Thymus (tissue), 11 donors: ENCODE measurements around the gene TAF1A. TPM values are rescaled to one million over a fixed set of nuclear protein-coding genes. Genes with fewer than 3 reads are reported as not detected.
"Not testable (repeated sequence)": the region's sequence is repeated elsewhere in the genome, so short reads cannot be mapped to it uniquely, and the experiment has no call there.

Source experiments
- DNase-seq, 9 donors: peaks; one replicate each; pipeline ENCODE4 v3.0.0-alpha.2; 2013; ENCODE audit warnings: low spot score in 9 of 9, low read depth in 6 of 9, missing footprints in 1 of 9
- H3K27ac ChIP-seq, 2 donors: one replicate each; pipeline ENCODE4 v1.5.1; 2013; ENCODE audit warnings: control low read depth in 1 of 2, low read depth in 1 of 2, low read length in 1 of 2, mild to moderate bottlenecking in 1 of 2, moderate library complexity in 1 of 2
- H3K27me3 ChIP-seq, 2 donors: one replicate each; pipeline ENCODE4 v1.5.1; 2013; ENCODE audit warnings: low read length in 1 of 2; ENCODE audit not compliant: control insufficient read depth in 2 of 2, insufficient read depth in 1 of 2
- H3K36me3 ChIP-seq, 2 donors: one replicate each; pipeline ENCODE4 v1.5.1; 2013; ENCODE audit warnings: low read length in 1 of 2, mild to moderate bottlenecking in 1 of 2, moderate library complexity in 1 of 2; ENCODE audit not compliant: control insufficient read depth in 2 of 2, insufficient read depth in 2 of 2
- H3K4me1 ChIP-seq, 2 donors: one replicate each; pipeline ENCODE4 v1.5.1; 2013; ENCODE audit warnings: low read length in 2 of 2; ENCODE audit not compliant: control insufficient read depth in 2 of 2, insufficient read depth in 2 of 2
- H3K4me3 ChIP-seq, 2 donors: one replicate each; pipeline ENCODE4 v1.5.1; 2013; ENCODE audit warnings: low read length in 2 of 2, control low read depth in 1 of 2, mild to moderate bottlenecking in 1 of 2
- H3K9me3 ChIP-seq, 2 donors: one replicate each; pipeline ENCODE4 v1.5.1; 2013; ENCODE audit warnings: low read length in 1 of 2, mild to moderate bottlenecking in 1 of 2; ENCODE audit not compliant: control insufficient read depth in 2 of 2, insufficient read depth in 1 of 2
- WGBS: extraction: QIAGEN DNeasy Blood & Tissue Kit; methylation state at CpG from one replicate; pipeline ENCODE4 v1.1.7; 2013; 5-methylcytosine and 5-hydroxymethylcytosine counted together
- polyA plus RNA-seq: library from polyadenylated mRNA; stranded (reverse); fragments of 200-250 nt; gene quantifications from one replicate; pipeline ENCODE4 v1.2.3, GENCODE V29; 2013
- total RNA-seq: library from RNA; stranded (reverse); fragments of 120-200 nt; gene quantifications from one replicate; pipeline ENCODE4 v1.2.4, GENCODE V29; 2013
- donor health status: healthy.

The TAF1A gene
- total and polyA plus RNA-seq, 2 donors, result 2.9 to 8.5 TPM

DNA sequence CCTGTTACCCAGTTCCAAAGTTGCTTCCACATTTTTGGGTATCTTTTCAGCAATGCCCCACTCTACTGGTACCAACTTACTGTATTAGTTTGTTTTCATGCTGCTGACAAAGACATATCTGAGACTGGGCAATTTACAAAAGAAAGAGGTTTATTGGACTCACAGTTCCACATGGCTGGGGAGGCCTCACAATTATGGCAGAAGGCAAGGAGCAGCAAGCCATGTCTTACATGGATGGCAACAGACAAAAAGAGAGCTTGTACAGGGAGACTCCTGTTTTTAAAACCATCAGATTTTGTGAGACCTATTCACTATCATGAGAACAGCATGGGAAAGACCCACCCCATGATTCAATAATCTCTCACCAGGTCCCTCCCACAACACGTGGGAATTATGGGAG is 19.4 kb upstream of the TAF1A start:
- not testable (repeated sequence) for H3K4me1 ChIP-seq, H3K27ac ChIP-seq, H3K27me3 ChIP-seq, H3K4me3 ChIP-seq, DNase-seq, H3K9me3 ChIP-seq, H3K36me3 ChIP-seq
- WGBS, result 67% methylated on average over 1 of the region's 1 CpG

DNA sequence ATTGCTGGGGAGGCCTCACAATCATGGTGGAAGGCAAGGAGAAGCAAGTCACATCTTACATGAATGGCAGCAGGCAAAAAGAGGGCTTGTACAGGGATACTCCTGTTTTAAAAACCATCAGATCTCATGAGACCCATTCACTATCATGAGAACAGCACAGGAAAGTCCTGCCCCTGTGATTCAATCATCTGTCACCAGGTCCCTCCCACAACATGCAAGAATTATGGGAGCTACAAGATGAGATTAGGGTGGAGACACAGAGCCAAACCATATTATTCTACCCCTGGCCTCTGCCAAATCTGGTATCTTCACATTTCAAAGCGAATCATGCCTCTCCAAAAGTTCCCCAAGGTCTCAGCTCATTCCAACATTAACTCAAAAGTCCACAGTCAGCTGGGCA is 17.0 kb upstream of the TAF1A start:
- 91% methylated on average over 1 of the region's 1 CpG for WGBS
- no peak overlapping the region for H3K27ac ChIP-seq
- H3K4me1 ChIP-seq, result no peaks in the 10 kb centered on the region
- no peaks in the 10 kb centered on the region for H3K36me3 ChIP-seq
- no peak for DNase-seq
- H3K9me3 ChIP-seq, result no peaks in the 10 kb centered on the region
- no peaks in the 10 kb centered on the region for H3K27me3 ChIP-seq
- no peak overlapping the region for H3K4me3 ChIP-seq

DNA sequence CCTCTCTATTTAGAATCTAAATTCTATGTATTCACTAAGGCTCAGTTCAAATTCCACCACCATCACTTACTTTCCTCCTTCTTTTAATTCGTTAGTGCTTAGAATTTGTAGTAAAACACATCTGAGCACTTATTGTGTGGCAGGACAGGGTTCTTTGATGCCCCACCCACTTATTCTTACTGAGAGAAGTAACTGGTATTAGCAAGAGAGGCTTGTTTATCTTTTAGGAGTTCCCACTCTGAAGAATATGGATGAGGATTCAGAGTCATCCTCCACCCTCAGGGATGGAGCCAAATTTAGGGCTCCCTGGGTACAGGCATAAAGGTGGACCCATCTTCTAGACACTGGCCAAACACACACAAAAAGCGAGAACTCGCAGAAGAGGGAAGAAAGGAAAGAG is 11.5 kb upstream of the TAF1A start:
- no peak for DNase-seq
- Histone ChIP-seq H3K36me3 (no peaks in the 10 kb centered on the region), H3K9me3 (no peaks in the 10 kb centered on the region), H3K27ac (no peak overlapping the region), H3K4me3 (no peak overlapping the region), H3K27me3 (no peaks in the 10 kb centered on the region), H3K4me1 (no peaks in the 10 kb centered on the region)
- 94% methylated on average over 3 of the region's 3 CpGs for WGBS

DNA sequence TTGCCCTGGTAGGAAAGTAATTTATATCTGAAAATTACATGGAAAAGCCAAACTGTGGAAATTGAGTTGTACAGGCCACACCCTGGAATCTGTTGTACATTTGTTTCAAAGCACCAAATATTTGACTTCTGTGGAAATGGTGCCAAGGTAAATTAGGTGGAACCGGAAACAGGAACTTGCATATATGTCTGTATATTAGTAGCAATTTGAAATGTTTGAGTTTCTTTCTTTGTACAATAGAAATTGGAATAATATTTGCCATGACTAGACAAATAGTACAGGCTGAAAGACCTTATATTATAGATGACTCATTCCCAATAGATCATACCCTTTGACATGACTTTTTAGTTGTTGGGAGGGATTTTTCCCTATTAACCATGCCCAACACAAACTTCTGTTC is 10.5 kb upstream of the TAF1A start:
- H3K4me1 ChIP-seq, result no peaks in the 10 kb centered on the region
- H3K27me3 ChIP-seq, result no peaks in the 10 kb centered on the region
- H3K36me3 ChIP-seq, result no peaks in the 10 kb centered on the region
- no peak overlapping the region for H3K4me3 ChIP-seq
- no peak overlapping the region for H3K27ac ChIP-seq
- no peak for DNase-seq
- no peaks in the 10 kb centered on the region for H3K9me3 ChIP-seq
- WGBS, result 91% methylated on average over 1 of the region's 1 CpG

DNA sequence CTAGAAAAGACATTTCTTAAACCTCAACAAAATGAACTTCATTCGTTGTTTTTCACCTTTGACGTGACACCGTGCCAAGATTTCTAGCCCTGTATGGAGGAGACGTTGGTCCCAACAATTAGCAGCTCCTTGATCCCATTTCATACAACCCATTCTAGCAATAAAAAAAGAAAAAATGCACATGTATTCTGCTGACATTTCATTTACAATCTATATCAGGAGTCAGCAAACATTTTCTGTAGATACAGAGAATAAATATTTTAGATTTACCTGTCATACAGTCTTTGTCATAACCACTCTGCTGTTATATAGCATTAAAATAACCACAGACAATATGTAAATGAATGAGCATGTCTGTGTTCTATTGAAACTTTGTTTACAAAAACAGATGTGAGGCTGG is 7.0 kb upstream of the TAF1A start:
- Histone ChIP-seq H3K4me1 (no peaks in the 10 kb centered on the region), H3K27ac (no peak overlapping the region), H3K36me3 (no peaks in the 10 kb centered on the region), H3K4me3 (no peak overlapping the region), H3K27me3 (peaks cover 0 to 3% of the 10 kb centered on the region in 2 donors), H3K9me3 (no peaks in the 10 kb centered on the region)
- no peak for DNase-seq
- WGBS, result 98% methylated on average over 4 of the region's 4 CpGs

DNA sequence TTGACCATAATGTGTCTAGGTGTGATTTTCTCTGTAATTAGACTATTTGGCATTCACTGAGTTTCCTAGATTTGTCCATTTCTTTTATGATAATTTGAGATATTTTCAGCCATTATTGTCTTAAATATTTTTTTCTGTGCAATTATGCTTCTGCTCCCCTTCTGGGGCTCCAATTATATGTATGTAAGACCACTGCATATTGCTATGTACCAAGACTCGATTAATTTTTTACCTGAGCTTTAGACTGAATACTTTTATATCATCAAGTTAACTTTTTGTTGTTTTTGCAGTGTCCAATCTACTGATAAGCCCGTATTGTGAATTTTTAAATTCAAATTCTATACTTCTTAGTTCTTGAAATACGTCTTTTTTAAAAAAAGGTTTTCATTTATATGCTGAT is 5.1 kb upstream of the TAF1A start:
- Histone ChIP-seq H3K4me1 (peaks cover 4 to 7% of the 10 kb centered on the region in 2 donors), H3K9me3 (no peaks in the 10 kb centered on the region), H3K36me3 (no peaks in the 10 kb centered on the region), H3K27ac (no peak overlapping the region), H3K4me3 (no peak overlapping the region), H3K27me3 (peaks cover 0 to 3% of the 10 kb centered on the region in 2 donors)
- 94% methylated on average over 3 of the region's 3 CpGs for WGBS
- DNase-seq, result no peak

DNA sequence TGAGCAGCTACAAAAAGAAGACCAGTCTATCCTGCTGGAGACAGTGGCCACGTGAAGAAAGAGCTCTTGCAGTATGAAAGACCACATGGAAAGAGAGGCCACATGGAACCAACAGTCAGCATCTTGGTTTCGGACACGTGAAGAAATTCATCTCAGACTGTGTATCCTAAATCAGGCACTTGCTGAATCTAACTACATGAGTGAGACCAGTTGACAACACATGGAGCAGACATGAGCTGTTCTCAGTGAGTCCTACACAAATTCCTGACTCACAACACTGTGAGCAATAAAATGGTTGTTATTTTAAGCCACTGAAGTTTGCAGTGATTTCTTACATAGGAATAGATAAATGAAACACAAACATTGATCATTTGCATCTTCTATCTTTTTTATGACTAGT is 2.4 kb upstream of the TAF1A start:
- no peak overlapping the region for H3K27ac ChIP-seq
- 89% methylated on average over 3 of the region's 3 CpGs for WGBS
- no peaks in the 10 kb centered on the region for H3K9me3 ChIP-seq
- DNase-seq, result no peak
- H3K4me3 ChIP-seq, result no peak overlapping the region
- H3K4me1 ChIP-seq, result peaks cover 7 to 10% of the 10 kb centered on the region in 2 donors
- H3K36me3 ChIP-seq, result peaks cover 3% of the 10 kb centered on the region in 2 donors
- H3K27me3 ChIP-seq, result peaks cover 0 to 3% of the 10 kb centered on the region in 2 donors

DNA sequence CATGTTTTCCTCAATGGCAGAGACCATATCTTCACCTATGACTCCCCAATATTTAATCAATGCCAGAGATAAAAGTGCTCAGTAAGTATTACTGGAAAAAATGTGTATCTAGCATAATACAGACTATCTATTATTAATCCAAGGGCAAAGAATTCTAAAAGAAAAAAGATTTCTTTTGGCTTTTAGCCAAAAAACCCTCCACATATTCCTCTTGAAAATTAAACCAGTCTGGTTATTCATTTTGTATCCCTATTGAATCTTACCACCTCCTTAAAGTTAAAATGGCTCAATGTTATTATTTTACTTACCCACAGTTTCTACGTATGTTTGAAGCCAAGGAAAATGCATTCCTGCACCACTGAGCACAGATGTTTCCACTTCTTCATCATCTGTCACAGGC is 1.6 kb downstream of the TAF1A start:
- Histone ChIP-seq H3K36me3 (peaks cover 3 to 13% of the 10 kb centered on the region in 2 donors), H3K4me3 (no peak overlapping the region), H3K27me3 (peaks cover 0 to 3% of the 10 kb centered on the region in 2 donors), H3K4me1 (peaks cover 7 to 10% of the 10 kb centered on the region in 2 donors), H3K9me3 (no peaks in the 10 kb centered on the region), H3K27ac (no peak overlapping the region)
- WGBS, result 95% methylated on average over 1 of the region's 1 CpG
- no peak for DNase-seq

DNA sequence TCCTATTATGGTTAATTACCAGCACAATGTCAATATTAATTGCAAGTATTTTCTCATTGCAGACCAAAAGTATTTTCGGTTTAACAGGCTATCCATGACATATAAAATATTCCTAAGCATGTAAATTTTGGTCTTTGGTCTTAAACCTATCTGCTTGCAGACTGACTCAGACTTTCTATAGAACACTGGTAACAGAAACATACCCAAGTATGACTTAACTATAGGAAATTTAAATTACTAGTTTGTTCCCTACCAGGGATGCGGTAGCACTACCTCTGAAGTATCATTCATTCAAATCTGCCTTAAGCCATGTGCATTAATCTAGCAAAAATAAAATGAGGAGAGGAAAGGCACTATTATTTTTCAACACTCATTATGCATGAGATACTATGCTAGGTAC is 2.9 kb downstream of the TAF1A start:
- WGBS, result 99% methylated on average over 2 of the region's 2 CpGs

DNA sequence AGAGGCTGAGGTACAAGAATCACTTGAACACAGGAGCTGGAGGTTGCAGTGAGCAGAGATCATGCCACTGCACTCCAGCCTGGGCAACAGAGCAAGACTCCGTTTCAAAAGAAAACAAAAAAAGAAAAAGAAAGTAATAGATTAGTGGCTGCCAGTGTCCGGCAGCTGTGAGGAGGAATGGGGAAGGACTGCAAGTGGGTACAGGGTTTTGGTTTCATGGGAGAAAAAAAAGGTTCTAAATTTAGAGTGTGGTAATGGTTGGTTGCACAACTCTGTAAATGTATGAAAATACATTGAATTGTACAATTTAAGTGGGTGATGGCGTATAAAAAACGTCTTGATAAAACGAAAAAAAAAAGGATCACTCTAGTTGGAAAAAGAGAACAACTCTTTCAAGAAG is 6.7 kb downstream of the TAF1A start:
- 89% methylated on average over 5 of the region's 5 CpGs for WGBS

More for the DNA sequence above, 2.9 kb downstream of the TAF1A start:
- DNase-seq, result no peak
- Histone ChIP-seq H3K27me3 (peaks cover 0 to under 1% of the 10 kb centered on the region in 2 donors), H3K36me3 (peaks cover 6 to 22% of the 10 kb centered on the region in 2 donors), H3K9me3 (no peaks in the 10 kb centered on the region), H3K4me3 (no peak overlapping the region), H3K27ac (no peak overlapping the region), H3K4me1 (peaks cover 7 to 10% of the 10 kb centered on the region in 2 donors)

More for the DNA sequence above, 6.7 kb downstream of the TAF1A start:
- Histone ChIP-seq H3K36me3 (peaks cover 6 to 24% of the 10 kb centered on the region in 2 donors), H3K4me1 (no peaks in the 10 kb centered on the region), H3K9me3 (no peaks in the 10 kb centered on the region), H3K4me3 (no peak overlapping the region), H3K27me3 (no peaks in the 10 kb centered on the region), H3K27ac (no peak overlapping the region)
- DNase-seq, result no peak
